B cell (primary cell): ENCODE results near the gene CAPN9.

ENCODE experiments used
- EZH2 ChIP-seq: IDR thresholded peaks from 2 replicates; pipeline ENCODE4 v1.6.1; 2012; ENCODE audit warnings: borderline replicate concordance, low read depth, mild to moderate bottlenecking, moderate library complexity, low read length; ENCODE audit not compliant: insufficient read depth, poor library complexity, severe bottlenecking
- TF ChIP-seq, protein P1 (sequence below): fragments of 200-600 bp; IDR thresholded peaks from one replicate; pipeline ENCODE4 v1.8.0; 2022; ENCODE audit warnings: antibody characterized with exemption, mild to moderate bottlenecking

DNA sequence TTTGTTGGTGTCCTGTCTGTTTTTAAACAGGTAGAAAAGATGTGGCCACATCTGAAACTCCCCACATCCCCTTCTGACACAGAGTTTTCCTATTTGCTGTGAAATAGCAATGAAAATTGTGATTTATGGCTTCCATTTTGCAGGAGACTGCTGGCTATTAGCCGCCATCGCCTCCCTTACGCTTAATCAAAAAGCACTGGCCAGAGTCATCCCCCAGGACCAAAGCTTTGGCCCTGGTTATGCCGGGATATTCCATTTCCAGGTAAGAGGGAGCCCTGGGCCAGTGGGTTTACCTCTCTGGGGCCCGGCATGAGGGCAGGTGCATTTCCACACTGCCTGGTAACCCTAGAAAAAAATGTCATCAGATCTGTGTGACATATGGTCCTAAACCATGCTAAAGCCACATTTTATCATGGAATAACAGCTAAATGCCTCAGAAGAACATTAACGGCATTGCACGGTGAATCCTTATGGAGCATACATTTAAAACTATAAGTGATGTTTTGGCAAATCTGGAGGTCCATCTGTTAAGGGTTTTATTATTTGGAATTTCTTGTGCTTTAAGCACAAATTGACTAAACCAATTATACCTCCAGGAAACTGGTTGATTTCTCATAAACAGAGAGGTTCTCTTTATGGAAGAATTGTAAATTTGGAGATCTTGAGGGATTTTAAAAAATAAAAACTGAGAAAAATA lies 12.3 kb downstream of the CAPN9 start:
- TF ChIP-seq, protein P1, sequence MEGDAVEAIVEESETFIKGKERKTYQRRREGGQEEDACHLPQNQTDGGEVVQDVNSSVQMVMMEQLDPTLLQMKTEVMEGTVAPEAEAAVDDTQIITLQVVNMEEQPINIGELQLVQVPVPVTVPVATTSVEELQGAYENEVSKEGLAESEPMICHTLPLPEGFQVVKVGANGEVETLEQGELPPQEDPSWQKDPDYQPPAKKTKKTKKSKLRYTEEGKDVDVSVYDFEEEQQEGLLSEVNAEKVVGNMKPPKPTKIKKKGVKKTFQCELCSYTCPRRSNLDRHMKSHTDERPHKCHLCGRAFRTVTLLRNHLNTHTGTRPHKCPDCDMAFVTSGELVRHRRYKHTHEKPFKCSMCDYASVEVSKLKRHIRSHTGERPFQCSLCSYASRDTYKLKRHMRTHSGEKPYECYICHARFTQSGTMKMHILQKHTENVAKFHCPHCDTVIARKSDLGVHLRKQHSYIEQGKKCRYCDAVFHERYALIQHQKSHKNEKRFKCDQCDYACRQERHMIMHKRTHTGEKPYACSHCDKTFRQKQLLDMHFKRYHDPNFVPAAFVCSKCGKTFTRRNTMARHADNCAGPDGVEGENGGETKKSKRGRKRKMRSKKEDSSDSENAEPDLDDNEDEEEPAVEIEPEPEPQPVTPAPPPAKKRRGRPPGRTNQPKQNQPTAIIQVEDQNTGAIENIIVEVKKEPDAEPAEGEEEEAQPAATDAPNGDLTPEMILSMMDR = no peak
- no peak for TF ChIP-seq EZH2
